CD4-positive, CD25-positive, alpha-beta regulatory T cell (primary cell): ENCODE results near the gene MEIS2. TPM values are rescaled to one million over a fixed set of nuclear protein-coding genes. Genes with fewer than 3 reads are reported as not detected.

ENCODE experiments used
- ATAC-seq, 2 donors: fragments of 150-1000 bp; cut with Tn5 transposase; one replicate each; pipeline ENCODE4 v1.10.0; 2021; ENCODE audit warnings: low read depth in 2 of 2, moderate number of reproducible peaks in 2 of 2, moderate library complexity in 1 of 2
- DNase-seq, 3 donors: peaks; one replicate each; pipeline versions ENCODE4 v3.0.0 to v3.0.0-alpha.2; 2012 to 2022; ENCODE audit warnings: mixed read lengths in 1 of 3
- H3K27ac ChIP-seq: one replicate; pipeline ENCODE4 v1.7.0; 2013; ENCODE audit warnings: mild to moderate bottlenecking, low read length; ENCODE audit not compliant: insufficient read depth, poor library complexity, severe bottlenecking
- H3K27me3 ChIP-seq: one replicate; pipeline ENCODE4 v1.7.0; 2013; ENCODE audit warnings: low read length; ENCODE audit not compliant: control insufficient read depth, insufficient read depth
- H3K36me3 ChIP-seq: one replicate; pipeline ENCODE4 v1.7.0; 2013; ENCODE audit warnings: mild to moderate bottlenecking, low read length, moderate library complexity; ENCODE audit not compliant: control insufficient read depth, insufficient read depth
- H3K4me1 ChIP-seq: 2 replicates; pipeline ENCODE4 v1.7.0; 2013; ENCODE audit warnings: mild to moderate bottlenecking, low read length; ENCODE audit not compliant: insufficient read depth, control insufficient read depth, poor library complexity, severe bottlenecking
- H3K4me3 ChIP-seq: one replicate; pipeline ENCODE4 v1.7.0; 2013; ENCODE audit warnings: low read depth, mild to moderate bottlenecking, low read length, moderate library complexity
- H3K9me3 ChIP-seq, 2 experiments: 1 replicate in 1 of 2; 2 replicates in 1 of 2; pipeline ENCODE4 v1.7.0; 2013; ENCODE audit warnings: low read length in 2 of 2, mild to moderate bottlenecking in 1 of 2, moderate library complexity in 1 of 2; ENCODE audit not compliant: control insufficient read depth in 2 of 2
- H3K27ac Mint-ChIP-seq, 3 donors: one replicate each; pipeline ENCODE4 v1.8.0; 2020 to 2022; ENCODE audit warnings: mild to moderate bottlenecking in 3 of 3, mixed read lengths in 3 of 3, moderate library complexity in 2 of 3
- H3K27me3 Mint-ChIP-seq: one replicate; pipeline ENCODE4 v1.8.0; 2022; ENCODE audit warnings: mild to moderate bottlenecking, mixed read lengths
- H3K36me3 Mint-ChIP-seq: one replicate; pipeline ENCODE4 v1.8.0; 2020; ENCODE audit warnings: mixed read lengths
- H3K4me1 Mint-ChIP-seq, 4 donors: one replicate each; pipeline ENCODE4 v1.8.0; 2020 to 2022; ENCODE audit warnings: mixed read lengths in 4 of 4, mild to moderate bottlenecking in 1 of 4
- H3K4me3 Mint-ChIP-seq, 4 donors: one replicate each; pipeline ENCODE4 v1.8.0; 2020 to 2022; ENCODE audit warnings: mild to moderate bottlenecking in 4 of 4, mixed read lengths in 4 of 4, moderate library complexity in 3 of 4
- H3K9me3 Mint-ChIP-seq, 7 donors: one replicate each; pipeline ENCODE4 v1.8.0; 2020 to 2022; ENCODE audit warnings: mixed read lengths in 7 of 7, mild to moderate bottlenecking in 3 of 7, moderate library complexity in 2 of 7
- polyA plus RNA-seq, 4 donors: library from polyadenylated mRNA; unstranded; fragments of 300-500 nt; fragmentation: Illumina TruSeq; gene quantifications; one replicate each; pipeline ENCODE4 v1.2.3, GENCODE V29; 2021
- total RNA-seq: library from RNA; stranded (reverse); gene quantifications from one replicate; pipeline ENCODE4 v1.2.3, GENCODE V29; 2022

The MEIS2 gene
- total RNA-seq (not detected), polyA plus RNA-seq (not detected)

GRCh38 chr15:37100109-37100965 lies at the start of gene MEIS2:
MEIS2 (minus strand) TSS chr15:37100549; CDS start chr15:37099466, 1,083 bp downstream.
- Histone ChIP-seq H3K9me3 (no peaks in the 10 kb centered on the region), H3K4me3 (peak within 1 kb of the TSS; percentile 65), H3K4me1 (peaks cover 39% of the 10 kb centered on the region), H3K27me3 (peaks cover 37% of the 10 kb centered on the region), H3K36me3 (no peaks in the 10 kb centered on the region), H3K27ac (no peak within 1 kb of the TSS)
- peaks cover 4 to 68% (median 26%) of the 10 kb centered on the region in 4 donors for H3K4me1 Mint-ChIP-seq
- peak within 1 kb of the TSS; percentile 94 to 99 (median 96) for H3K4me3 Mint-ChIP-seq
- H3K27ac Mint-ChIP-seq: peak within 1 kb of the TSS in 1 of 3 donors; percentile 17
- ATAC-seq (no peak), DNase-seq (peak in 2 of 3 donors; percentile 21 to 50)
- no peaks in the 10 kb centered on the region for H3K36me3 Mint-ChIP-seq
- peaks cover 0 to 29% (median 0%) of the 10 kb centered on the region in 7 donors for H3K9me3 Mint-ChIP-seq
- peaks cover 93% of the 10 kb centered on the region for H3K27me3 Mint-ChIP-seq

DNA sequence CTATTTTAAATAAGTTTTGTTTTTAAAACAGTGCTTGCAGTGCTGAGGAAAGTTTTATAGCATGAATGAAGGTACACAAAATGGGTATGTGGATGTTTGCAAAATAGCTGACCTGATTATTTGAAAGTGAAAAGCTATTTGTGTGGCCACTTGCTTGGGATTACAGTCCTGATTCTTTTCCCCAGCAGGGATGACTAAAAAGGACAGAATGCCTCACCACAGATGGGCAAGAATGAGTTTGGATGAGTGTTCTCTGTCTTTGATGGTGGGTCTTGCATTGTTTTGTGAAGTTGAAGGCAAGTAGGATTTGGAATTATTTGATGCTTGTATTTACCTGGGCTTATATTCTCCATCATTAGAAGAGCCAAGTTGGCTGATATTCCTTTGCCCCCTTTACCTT lies 48.8 kb upstream of the MEIS2 start:
- no peak overlapping the region for H3K27ac Mint-ChIP-seq
- no peaks in the 10 kb centered on the region for H3K4me1 Mint-ChIP-seq
- H3K9me3 Mint-ChIP-seq: peaks cover 0 to 5% (median 2%) of the 10 kb centered on the region in 7 donors
- no peaks in the 10 kb centered on the region for H3K4me1 ChIP-seq
- no peaks in the 10 kb centered on the region for H3K36me3 ChIP-seq
- no peak overlapping the region for H3K4me3 Mint-ChIP-seq
- H3K27me3 Mint-ChIP-seq: no peaks in the 10 kb centered on the region
- DNase-seq (no peak), ATAC-seq (no peak)
- no peak overlapping the region for H3K4me3 ChIP-seq
- H3K27ac ChIP-seq: no peak overlapping the region
- no peaks in the 10 kb centered on the region for H3K27me3 ChIP-seq
- no peaks in the 10 kb centered on the region for H3K36me3 Mint-ChIP-seq
- no peaks in the 10 kb centered on the region for H3K9me3 ChIP-seq

DNA sequence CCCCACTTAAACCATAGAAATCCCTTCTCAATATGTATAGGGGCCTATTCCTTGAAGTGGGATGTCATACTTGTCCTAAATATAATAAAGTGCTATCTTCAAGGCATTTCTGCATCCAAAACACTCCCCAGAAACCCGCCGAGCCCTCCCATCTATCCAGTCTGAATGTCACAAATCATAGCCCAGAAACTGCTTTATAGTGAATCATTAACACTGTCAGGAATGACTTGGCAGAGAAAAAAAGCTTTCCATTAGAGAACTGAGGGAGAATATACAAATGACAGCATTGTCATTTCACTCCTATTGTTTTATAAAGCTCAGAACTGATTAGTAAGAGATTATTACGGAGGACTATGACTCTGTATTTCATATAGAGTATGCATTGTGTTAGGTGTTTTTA lies 48.4 kb upstream of the MEIS2 start:
- no peak overlapping the region for H3K4me3 ChIP-seq
- Mint-ChIP-seq H3K9me3 (peaks cover 0 to 2% (median 2%) of the 10 kb centered on the region in 7 donors), H3K36me3 (no peaks in the 10 kb centered on the region), H3K27ac (no peak overlapping the region), H3K4me3 (no peak overlapping the region), H3K4me1 (no peaks in the 10 kb centered on the region), H3K27me3 (no peaks in the 10 kb centered on the region)
- H3K9me3 ChIP-seq: no peaks in the 10 kb centered on the region
- DNase-seq: no peak
- no peaks in the 10 kb centered on the region for H3K27me3 ChIP-seq
- no peaks in the 10 kb centered on the region for H3K4me1 ChIP-seq
- H3K27ac ChIP-seq: no peak overlapping the region
- no peak for ATAC-seq
- H3K36me3 ChIP-seq: no peaks in the 10 kb centered on the region

DNA sequence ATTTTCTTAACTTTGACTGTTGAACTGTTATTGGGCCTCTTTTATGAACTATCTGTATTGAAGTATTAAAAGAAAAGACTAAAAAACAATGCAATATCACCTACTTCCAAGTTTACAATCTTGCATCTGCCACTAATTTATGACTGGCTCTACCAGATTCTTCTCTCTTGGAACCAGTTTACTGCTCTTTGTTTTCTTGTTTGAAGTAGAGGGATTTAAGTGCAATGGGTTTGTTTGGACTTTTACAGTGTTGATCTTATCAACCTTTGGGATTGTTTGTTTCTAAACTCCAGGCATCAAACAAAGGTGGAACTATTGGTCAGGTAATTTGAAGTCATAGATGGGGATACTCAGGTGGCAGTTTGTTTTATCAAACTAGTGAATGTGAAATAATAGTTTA lies 43.0 kb upstream of the MEIS2 start:
- Mint-ChIP-seq H3K27ac (no peak overlapping the region), H3K27me3 (no peaks in the 10 kb centered on the region), H3K9me3 (peaks cover 0 to 2% (median 0%) of the 10 kb centered on the region in 7 donors), H3K36me3 (no peaks in the 10 kb centered on the region), H3K4me1 (no peaks in the 10 kb centered on the region), H3K4me3 (no peak overlapping the region)
- no peaks in the 10 kb centered on the region for H3K9me3 ChIP-seq
- no peaks in the 10 kb centered on the region for H3K27me3 ChIP-seq
- DNase-seq (no peak), ATAC-seq (no peak)
- H3K36me3 ChIP-seq: no peaks in the 10 kb centered on the region
- no peaks in the 10 kb centered on the region for H3K4me1 ChIP-seq
- no peak overlapping the region for H3K4me3 ChIP-seq
- H3K27ac ChIP-seq: no peak overlapping the region

- H3K4me1 Mint-ChIP-seq: no peaks in the 10 kb centered on the region
- ATAC-seq (no peak), DNase-seq (no peak)
- Histone ChIP-seq H3K4me1 (no peaks in the 10 kb centered on the region), H3K27ac (no peak overlapping the region), H3K27me3 (no peaks in the 10 kb centered on the region), H3K36me3 (no peaks in the 10 kb centered on the region), H3K9me3 (no peaks in the 10 kb centered on the region), H3K4me3 (no peak overlapping the region)
- no peaks in the 10 kb centered on the region for H3K27me3 Mint-ChIP-seq
- no peak overlapping the region for H3K4me3 Mint-ChIP-seq
- no peak overlapping the region for H3K27ac Mint-ChIP-seq
- peaks cover 0 to 2% (median 0%) of the 10 kb centered on the region in 7 donors for H3K9me3 Mint-ChIP-seq
- H3K36me3 Mint-ChIP-seq: no peaks in the 10 kb centered on the region
Measured at GRCh38 chr15:37142371-37142770, 42.0 kb upstream of the MEIS2 start.

DNA sequence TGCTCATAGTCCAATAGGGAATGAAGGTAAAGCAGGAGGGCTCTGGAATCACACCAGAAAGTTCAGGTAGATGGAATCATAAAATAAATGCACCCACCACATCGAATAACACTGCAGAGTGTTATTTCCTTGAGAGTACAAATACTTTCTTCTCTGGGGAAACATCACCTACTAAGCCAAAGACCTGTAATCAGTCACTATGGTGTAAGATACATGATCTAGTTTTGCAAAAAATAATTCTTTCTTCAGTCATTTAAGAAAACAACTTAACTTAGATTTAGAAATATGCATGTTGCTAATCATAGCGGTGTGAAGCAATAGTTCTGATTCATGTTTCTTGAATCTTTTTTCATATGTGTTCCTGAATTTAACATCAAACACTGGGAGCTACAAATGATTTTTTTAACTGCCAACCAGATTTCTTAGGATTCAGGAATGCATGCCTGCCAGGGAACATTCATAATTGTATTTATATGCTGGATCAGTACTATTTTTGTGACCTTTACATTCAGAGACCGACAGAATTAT lies 40.2 kb upstream of the MEIS2 start:
- no peak overlapping the region for H3K4me3 ChIP-seq
- ATAC-seq (no peak), DNase-seq (no peak)
- H3K27ac ChIP-seq: no peak overlapping the region
- H3K36me3 ChIP-seq: no peaks in the 10 kb centered on the region
- H3K36me3 Mint-ChIP-seq: no peaks in the 10 kb centered on the region
- peaks cover 0 to 2% (median 0%) of the 10 kb centered on the region in 7 donors for H3K9me3 Mint-ChIP-seq
- H3K4me1 ChIP-seq: no peaks in the 10 kb centered on the region
- H3K4me1 Mint-ChIP-seq: peaks cover 0 to 4% (median 0%) of the 10 kb centered on the region in 4 donors
- no peak overlapping the region for H3K27ac Mint-ChIP-seq
- no peak overlapping the region for H3K4me3 Mint-ChIP-seq
- no peaks in the 10 kb centered on the region for H3K27me3 ChIP-seq
- no peaks in the 10 kb centered on the region for H3K9me3 ChIP-seq
- no peaks in the 10 kb centered on the region for H3K27me3 Mint-ChIP-seq

- DNase-seq: no peak
Measured at GRCh38 chr15:37138591-37139215, 38.4 kb upstream of the MEIS2 start.

More at GRCh38 chr15:37138591-37139215, 38.4 kb upstream of the MEIS2 start:
- Histone ChIP-seq H3K27me3 (no peaks in the 10 kb centered on the region), H3K4me3 (no peak overlapping the region), H3K4me1 (no peaks in the 10 kb centered on the region), H3K27ac (no peak overlapping the region), H3K9me3 (no peaks in the 10 kb centered on the region), H3K36me3 (no peaks in the 10 kb centered on the region)
- Mint-ChIP-seq H3K4me1 (peaks cover 0 to 4% (median 0%) of the 10 kb centered on the region in 4 donors), H3K27ac (no peak overlapping the region), H3K4me3 (no peak overlapping the region), H3K36me3 (no peaks in the 10 kb centered on the region), H3K9me3 (no peaks in the 10 kb centered on the region), H3K27me3 (no peaks in the 10 kb centered on the region)
- ATAC-seq: no peak
